Neural cell (in vitro differentiated cells): ENCODE results near the gene AP1M2.
"Not testable (repeated sequence)": the region's sequence is repeated elsewhere in the genome, so short reads cannot be mapped to it uniquely, and the experiment has no call there.

Experiments
- EZH2 ChIP-seq: fragments of 200-600, 300-800 bp; shearing (Covaris generic), sonication (generic); IDR thresholded peaks from 2 replicates; pipeline ENCODE4 v1.6.1; 2014; ENCODE audit warnings: antibody characterized with exemption, low read length, borderline replicate concordance, mild to moderate bottlenecking; ENCODE audit not compliant: insufficient read depth, poor library complexity, severe bottlenecking
- TAF1 ChIP-seq: IDR thresholded peaks from 2 replicates; pipeline ENCODE4 v1.6.1; 2012; ENCODE audit warnings: low read depth
- TF ChIP-seq, protein P1 (sequence below): fragments of 450-650 bp; IDR thresholded peaks from 2 replicates; pipeline ENCODE4 v1.5.1; 2014; ENCODE audit warnings: antibody characterized with exemption, mild to moderate bottlenecking, moderate library complexity; ENCODE audit not compliant: poor library complexity, severe bottlenecking
- TF ChIP-seq, protein P2 (sequence below): IDR thresholded peaks from 2 replicates; pipeline ENCODE4 v1.6.1; 2012; ENCODE audit warnings: borderline replicate concordance

DNA sequence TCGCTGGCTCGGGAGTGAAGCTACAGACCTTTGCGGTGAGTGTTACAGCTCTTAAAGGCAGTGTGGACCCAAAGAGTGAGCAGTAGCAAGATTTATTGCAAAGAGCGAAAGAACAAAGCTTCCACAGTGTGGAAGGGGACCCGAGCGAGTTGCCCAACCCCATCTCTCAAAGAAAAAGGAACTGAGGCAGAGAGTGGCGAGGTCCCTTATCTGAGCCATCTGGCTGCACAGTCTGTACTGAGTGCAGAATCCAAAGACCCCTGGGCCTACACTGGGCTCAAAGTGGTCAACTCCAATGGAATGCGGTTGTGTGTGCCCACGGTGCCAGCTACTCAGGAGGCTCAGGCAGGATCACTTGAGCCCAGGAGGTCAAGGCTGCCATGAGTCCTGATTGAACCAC lies 48.1 kb downstream of the AP1M2 start:
- TF ChIP-seq EZH2, TAF1: not testable (repeated sequence)
- TF ChIP-seq, protein P1, sequence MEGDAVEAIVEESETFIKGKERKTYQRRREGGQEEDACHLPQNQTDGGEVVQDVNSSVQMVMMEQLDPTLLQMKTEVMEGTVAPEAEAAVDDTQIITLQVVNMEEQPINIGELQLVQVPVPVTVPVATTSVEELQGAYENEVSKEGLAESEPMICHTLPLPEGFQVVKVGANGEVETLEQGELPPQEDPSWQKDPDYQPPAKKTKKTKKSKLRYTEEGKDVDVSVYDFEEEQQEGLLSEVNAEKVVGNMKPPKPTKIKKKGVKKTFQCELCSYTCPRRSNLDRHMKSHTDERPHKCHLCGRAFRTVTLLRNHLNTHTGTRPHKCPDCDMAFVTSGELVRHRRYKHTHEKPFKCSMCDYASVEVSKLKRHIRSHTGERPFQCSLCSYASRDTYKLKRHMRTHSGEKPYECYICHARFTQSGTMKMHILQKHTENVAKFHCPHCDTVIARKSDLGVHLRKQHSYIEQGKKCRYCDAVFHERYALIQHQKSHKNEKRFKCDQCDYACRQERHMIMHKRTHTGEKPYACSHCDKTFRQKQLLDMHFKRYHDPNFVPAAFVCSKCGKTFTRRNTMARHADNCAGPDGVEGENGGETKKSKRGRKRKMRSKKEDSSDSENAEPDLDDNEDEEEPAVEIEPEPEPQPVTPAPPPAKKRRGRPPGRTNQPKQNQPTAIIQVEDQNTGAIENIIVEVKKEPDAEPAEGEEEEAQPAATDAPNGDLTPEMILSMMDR = not testable (repeated sequence)
- TF ChIP-seq, protein P2, sequence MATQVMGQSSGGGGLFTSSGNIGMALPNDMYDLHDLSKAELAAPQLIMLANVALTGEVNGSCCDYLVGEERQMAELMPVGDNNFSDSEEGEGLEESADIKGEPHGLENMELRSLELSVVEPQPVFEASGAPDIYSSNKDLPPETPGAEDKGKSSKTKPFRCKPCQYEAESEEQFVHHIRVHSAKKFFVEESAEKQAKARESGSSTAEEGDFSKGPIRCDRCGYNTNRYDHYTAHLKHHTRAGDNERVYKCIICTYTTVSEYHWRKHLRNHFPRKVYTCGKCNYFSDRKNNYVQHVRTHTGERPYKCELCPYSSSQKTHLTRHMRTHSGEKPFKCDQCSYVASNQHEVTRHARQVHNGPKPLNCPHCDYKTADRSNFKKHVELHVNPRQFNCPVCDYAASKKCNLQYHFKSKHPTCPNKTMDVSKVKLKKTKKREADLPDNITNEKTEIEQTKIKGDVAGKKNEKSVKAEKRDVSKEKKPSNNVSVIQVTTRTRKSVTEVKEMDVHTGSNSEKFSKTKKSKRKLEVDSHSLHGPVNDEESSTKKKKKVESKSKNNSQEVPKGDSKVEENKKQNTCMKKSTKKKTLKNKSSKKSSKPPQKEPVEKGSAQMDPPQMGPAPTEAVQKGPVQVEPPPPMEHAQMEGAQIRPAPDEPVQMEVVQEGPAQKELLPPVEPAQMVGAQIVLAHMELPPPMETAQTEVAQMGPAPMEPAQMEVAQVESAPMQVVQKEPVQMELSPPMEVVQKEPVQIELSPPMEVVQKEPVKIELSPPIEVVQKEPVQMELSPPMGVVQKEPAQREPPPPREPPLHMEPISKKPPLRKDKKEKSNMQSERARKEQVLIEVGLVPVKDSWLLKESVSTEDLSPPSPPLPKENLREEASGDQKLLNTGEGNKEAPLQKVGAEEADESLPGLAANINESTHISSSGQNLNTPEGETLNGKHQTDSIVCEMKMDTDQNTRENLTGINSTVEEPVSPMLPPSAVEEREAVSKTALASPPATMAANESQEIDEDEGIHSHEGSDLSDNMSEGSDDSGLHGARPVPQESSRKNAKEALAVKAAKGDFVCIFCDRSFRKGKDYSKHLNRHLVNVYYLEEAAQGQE = not testable (repeated sequence)
